ENCODE measurements around the gene BMP2K.

Gene BMP2K

GRCh38 chr4:78776079-78776728, at the start of gene BMP2K:
Gene BMP2K (plus strand): TSS chr4:78776350. CDS start chr4:78776544, 194 bp downstream.
- DNase-seq: peak; percentile 76

DNA sequence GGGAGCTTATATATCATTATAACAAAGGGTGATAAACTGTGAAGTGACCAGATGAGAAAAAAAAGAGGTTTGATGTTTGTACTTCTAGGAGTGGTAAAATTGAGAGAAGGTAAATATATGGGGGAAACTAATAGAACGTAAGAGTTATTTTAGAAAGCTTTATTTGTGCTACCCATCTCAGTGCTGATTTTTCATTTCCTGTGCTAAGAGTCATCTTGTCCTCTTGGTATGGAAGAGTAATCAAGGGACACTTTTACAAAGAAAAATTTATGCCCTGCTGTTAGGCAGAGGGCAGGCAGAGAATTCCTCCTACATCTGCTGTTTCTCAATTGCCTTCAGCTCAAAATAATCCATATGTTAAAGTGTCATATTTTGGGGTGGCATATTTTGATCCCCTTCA, 49.6 kb upstream of the BMP2K start:
- DNase-seq: no peak

- DNase-seq: no peak
Observed at GRCh38 chr4:78732332-78733104, 43.6 kb upstream of the BMP2K start.

- DNase-seq: no peak
Observed at GRCh38 chr4:78734441-78735162, 41.5 kb upstream of the BMP2K start.

DNA sequence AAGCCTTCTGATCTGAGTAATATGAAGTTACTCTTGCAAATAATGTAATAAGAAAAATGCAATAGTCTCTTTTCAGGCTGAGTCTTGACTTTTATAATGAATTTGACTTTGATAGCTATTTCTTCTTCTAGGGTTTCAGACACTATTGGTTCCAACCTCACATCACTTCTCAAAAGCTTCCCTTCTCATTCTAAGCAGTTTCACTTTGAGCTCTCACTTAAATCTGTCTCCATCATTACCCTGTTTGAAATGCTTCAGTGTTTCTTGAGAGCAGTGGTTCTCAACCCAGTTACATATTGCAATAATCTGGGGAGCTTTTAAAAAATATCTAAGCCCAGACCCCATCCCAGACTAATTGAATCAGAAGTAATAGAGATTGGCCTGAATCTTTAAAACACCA, 40.5 kb upstream of the BMP2K start:
- no peak for DNase-seq

- no peak for DNase-seq
Observed at GRCh38 chr4:78737035-78737434, 39.1 kb upstream of the BMP2K start.

- no peak for DNase-seq
Observed at GRCh38 chr4:78737973-78738372, 38.2 kb upstream of the BMP2K start.

GRCh38 chr4:78742300-78742699, 33.9 kb upstream of the BMP2K start:
- DNase-seq: no peak

GRCh38 chr4:78747475-78747922, 28.7 kb upstream of the BMP2K start:
- DNase-seq: no peak

DNA sequence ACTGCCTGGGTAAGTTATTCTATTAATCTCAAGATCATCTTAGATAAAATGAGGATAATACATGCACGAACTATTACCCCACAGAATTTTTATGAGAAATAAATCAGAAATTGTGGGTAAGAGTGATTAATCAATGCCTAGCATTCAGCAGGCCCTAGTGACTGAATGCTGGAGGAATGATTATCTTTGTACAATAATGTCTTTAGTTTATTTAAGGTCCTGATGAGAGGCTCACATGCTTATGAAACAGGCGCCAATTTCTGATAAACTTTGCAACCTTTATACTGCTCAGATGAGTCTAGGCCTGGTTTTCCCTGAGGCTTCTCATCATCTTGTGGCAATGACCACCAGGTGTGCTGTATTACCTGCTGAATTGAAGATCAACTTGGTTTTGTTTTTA, 27.8 kb upstream of the BMP2K start:
- DNase-seq: no peak

- no peak for DNase-seq
Observed at GRCh38 chr4:78749258-78749971, 26.7 kb upstream of the BMP2K start.

DNA sequence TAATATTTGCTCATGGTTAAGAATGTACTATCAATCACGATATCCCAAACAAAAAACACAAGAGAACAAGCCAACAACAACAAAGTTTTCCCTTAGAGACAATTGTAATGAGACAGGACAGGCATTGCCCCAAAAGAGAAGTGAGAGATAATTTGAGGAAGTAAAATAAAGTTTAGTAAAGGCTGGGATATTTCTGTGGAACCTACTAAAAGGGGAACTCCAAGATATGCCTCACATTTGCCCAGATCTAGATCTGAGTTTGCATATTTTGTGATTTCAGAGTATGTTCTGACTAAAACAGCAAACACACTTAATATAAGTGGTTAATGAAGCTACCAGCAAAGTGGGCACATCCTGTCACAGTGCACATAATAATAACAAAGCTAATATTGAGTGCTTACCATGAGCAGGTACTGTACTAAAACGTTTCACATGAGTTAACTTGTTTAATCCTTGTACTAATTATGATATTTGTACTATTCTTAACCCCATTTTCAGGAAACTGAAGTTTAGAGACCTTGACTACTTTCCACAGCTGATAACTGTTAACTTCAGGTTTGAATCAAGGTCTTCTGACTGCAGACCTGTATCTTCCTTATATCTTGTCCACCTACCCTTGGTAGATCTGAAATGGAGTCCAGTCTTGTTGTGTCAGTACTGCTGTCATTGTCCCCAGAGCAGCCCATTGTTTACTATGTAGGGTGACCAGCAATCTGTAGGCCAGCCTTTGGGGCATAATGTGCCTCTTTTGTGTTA, 26.0 kb upstream of the BMP2K start:
- no peak for DNase-seq

GRCh38 chr4:78753091-78753490, 23.1 kb upstream of the BMP2K start:
- DNase-seq: no peak

DNA sequence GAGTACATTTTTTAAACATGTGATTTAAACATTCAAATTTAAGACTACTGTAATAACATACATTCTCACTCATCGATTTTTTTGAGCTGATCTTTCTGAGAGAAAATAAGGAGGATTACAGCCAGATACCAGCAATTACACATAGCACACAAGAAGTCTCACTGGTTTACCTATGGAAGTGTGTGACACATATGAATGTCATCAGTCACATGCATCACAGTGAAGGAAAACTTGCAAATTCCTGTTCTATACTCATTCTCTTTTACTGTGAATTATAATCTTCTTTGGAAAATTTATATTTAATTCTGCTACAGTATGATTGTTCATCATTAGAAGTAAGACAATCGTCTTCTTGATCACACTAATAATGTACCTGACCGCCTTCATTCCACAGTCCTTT, 21.3 kb upstream of the BMP2K start:
- no peak for DNase-seq

- DNase-seq: no peak
Observed at GRCh38 chr4:78756137-78756536, 20.0 kb upstream of the BMP2K start.

DNA sequence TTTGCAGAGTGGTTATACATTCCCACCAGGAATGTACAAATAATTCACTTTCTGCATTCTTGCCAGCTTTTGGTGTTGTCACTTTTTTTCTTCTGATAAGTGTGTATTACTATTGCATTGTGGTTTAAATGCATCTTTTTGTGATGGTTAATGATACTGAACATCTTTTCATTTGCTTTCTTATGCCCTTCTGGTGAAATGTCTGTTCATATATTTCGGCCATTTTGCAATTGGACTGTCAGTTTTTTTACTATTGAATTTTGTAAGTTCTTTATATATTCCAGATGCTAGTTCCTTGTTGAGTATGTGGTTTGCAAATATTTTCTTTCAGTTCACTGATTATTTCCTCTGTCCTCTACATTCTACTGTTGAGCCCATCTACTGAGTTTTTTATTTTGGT, 19.4 kb upstream of the BMP2K start:
- no peak for DNase-seq

DNA sequence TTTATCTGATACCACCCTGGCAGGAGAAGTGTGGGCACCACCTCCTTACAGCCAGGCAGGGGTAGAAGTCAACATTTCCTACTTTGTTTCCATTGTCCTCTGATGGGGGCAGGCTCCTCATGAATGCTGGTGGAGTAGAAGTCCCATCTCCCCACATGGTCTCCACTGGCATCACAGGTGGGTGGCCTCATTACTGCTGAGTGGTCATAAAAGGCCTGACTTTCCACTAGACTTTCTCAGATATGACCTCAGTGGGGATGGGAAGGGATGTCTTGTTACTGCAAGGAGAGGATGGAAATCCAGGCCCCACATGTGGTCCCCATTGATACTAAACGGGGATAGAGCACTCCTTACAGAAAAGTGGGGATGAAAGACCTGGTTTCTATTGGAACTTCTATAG, 18.6 kb upstream of the BMP2K start:
- no peak for DNase-seq

DNA sequence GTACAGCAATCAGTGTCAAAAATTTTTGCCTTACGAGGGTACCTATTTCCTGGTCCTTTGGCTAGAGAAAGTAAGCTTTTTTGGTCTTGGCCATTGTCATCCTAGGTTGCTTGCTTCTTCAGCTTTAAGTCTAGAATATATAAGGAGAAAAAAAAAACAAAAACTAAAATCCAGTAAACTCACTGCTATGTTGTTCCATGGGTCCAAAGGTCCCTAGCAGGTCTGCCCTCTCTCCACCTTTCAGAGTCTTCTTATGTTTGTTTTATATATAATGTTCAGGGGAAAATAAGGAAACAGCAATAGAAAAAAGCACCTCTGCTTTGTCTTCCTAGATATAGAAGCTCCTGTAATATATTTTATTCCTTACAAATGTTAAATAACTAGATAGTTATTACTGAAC, 18.1 kb upstream of the BMP2K start:
- DNase-seq: no peak

DNA sequence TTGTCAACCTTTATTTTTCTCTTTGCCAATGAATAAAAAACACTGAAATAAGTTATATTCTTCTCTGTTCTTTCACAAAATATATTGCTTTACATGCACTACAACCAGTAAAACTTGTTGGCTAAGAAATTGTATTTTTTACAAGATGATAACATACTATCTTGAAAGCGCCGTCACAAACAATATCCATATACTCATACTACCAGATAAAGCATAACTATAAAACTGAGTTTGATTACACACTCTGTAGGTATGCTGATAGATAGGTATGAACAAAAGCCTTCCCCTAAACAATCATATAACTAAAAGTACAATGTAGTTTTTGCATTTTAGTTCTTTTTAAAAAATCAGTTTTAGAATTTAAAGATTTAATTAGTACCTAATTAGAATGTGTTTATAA, 13.6 kb upstream of the BMP2K start:
- DNase-seq: no peak

- no peak for DNase-seq
Observed at GRCh38 chr4:78763251-78763650, 12.9 kb upstream of the BMP2K start.

- DNase-seq: no peak
Observed at GRCh38 chr4:78763763-78764387, 12.3 kb upstream of the BMP2K start.

- no peak for DNase-seq
Observed at GRCh38 chr4:78764498-78764961, 11.6 kb upstream of the BMP2K start.

Measured in activated CD8-positive, alpha-beta memory T cell treated with anti-CD3 and anti-CD28 coated beads, Interleukin-2, amount 50 U/mL, for 4 hours (primary cell).